A375 (cell line): ENCODE results near the gene GFRA1. TPM values are rescaled to one million over a fixed set of nuclear protein-coding genes. Genes with fewer than 3 reads are reported as not detected.

ENCODE experiments used
- total RNA-seq: library from RNA; depleted of rRNA; stranded (reverse); fragments of >200 nt; shearing (Covaris generic); gene quantifications from 2 replicates; pipeline ENCODE4 v1.2.3, GENCODE V29; 2014; rRNA removed

Gene GFRA1, protein sequence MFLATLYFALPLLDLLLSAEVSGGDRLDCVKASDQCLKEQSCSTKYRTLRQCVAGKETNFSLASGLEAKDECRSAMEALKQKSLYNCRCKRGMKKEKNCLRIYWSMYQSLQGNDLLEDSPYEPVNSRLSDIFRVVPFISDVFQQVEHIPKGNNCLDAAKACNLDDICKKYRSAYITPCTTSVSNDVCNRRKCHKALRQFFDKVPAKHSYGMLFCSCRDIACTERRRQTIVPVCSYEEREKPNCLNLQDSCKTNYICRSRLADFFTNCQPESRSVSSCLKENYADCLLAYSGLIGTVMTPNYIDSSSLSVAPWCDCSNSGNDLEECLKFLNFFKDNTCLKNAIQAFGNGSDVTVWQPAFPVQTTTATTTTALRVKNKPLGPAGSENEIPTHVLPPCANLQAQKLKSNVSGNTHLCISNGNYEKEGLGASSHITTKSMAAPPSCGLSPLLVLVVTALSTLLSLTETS
- total RNA-seq: 0.34 and 0.58 TPM in 2 replicates

DNA sequence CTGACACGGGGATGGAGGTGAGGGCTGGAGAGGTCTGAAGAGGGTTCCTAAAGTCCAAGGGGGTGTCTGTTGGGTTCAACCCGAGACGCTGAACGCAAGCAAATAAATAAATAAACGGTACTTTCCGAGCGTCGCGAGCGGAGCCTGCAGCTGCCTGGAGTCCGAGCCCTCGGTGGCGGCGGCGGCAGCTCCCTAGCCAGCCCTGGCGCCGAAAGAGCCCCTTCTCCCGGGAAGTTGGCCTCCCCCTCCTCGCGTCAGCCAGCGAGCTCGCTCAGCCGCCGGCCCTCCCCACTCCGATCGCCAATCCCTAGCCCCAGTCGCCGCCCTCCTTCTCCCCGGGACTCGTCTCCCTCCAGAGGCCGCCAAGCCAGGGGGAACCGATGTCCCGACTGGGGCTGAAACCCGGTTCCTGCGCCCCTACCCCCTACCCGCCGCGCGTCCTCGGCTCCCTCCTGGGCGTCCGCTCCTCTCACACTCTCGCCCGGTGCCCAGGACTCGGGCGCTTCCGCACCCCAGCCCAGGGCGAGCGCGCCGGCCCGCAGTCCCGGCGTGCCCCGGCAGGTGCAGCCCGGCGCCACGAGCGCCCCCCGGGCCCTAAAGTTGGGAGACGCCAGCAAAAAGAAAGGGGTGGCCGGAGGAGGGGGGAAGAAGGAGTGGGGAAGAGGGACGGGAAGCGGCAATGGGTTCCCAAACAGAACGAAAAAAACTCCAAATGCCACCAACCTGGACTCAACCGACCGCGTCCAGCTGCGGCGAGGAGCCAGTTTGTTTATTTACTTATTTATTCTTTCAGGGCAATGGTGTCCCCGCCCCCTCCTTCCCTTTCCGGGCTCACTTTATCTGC, at the start of gene GFRA1:
TSS of gene GFRA1 (minus strand) at position 767 of the 844 bp plus-strand sequence. CDS start 1,177 bp downstream, outside the sequence.

Other genes starting within 250 kb of the GFRA1 start
- gene CCDC172, start 51.2 kb upstream of the GFRA1 start, total RNA-seq: not detected in 2 replicates
- 0.03 TPM in 1 of 2 replicates, not detected in the other for gene PNLIPRP3, start 154.6 kb upstream of the GFRA1 start, total RNA-seq